GM06990 (cell line): ENCODE results near the gene SLCO3A1.

ENCODE experiments used
- DNase-seq: peaks from one replicate; pipeline ENCODE4 v3.0.0-alpha.2; 2011; ENCODE audit not compliant: insufficient read length; ENCODE audit errors: extremely low read depth
- H3K27me3 ChIP-seq: replicated peaks from 2 replicates; pipeline ENCODE4 v1.6.0; 2011; ENCODE audit warnings: low read length; ENCODE audit not compliant: control insufficient read depth, insufficient read depth
- H3K36me3 ChIP-seq: 2 replicates; pipeline ENCODE4 v1.5.1; 2011; ENCODE audit warnings: low read length; ENCODE audit not compliant: control insufficient read depth, insufficient read depth
- H3K4me3 ChIP-seq: replicated peaks from 2 replicates; pipeline ENCODE4 v1.5.1; 2011; ENCODE audit warnings: low read depth, mild to moderate bottlenecking, control low read depth, low read length
- CTCF ChIP-seq: IDR thresholded peaks from 2 replicates; pipeline ENCODE4 v1.5.1; 2011; ENCODE audit warnings: low read length, control low read depth, mild to moderate bottlenecking, inconsistent platforms; ENCODE audit not compliant: insufficient read depth, poor library complexity, severe bottlenecking

The SLCO3A1 gene

GRCh38 chr15:92033314-92033713, 179.8 kb downstream of the SLCO3A1 start:
- TF ChIP-seq CTCF, result no peak
- no peaks in the 10 kb centered on the region; the same call in 1 of the 2 replicates for H3K27me3 ChIP-seq
- DNase-seq, result no peak
- H3K36me3 ChIP-seq, result no peaks in the 10 kb centered on the region
- H3K4me3 ChIP-seq, result no peak overlapping the region

GRCh38 chr15:92033723-92034122, 180.2 kb downstream of the SLCO3A1 start:
- H3K36me3 ChIP-seq, result no peaks in the 10 kb centered on the region
- DNase-seq, result no peak
- H3K27me3 ChIP-seq, result no peaks in the 10 kb centered on the region; the same call in 1 of the 2 replicates
- no peak for TF ChIP-seq CTCF
- no peak overlapping the region for H3K4me3 ChIP-seq

- Histone ChIP-seq H3K27me3 (no peaks in the 10 kb centered on the region; the same call in 1 of the 2 replicates), H3K36me3 (no peaks in the 10 kb centered on the region), H3K4me3 (no peak overlapping the region)
- no peak for TF ChIP-seq CTCF
- no peak for DNase-seq
These were observed 180.7 kb downstream of the SLCO3A1 start for GRCh38 chr15:92034227-92034626.

GRCh38 chr15:92035551-92035950, 182.0 kb downstream of the SLCO3A1 start:
- Histone ChIP-seq H3K27me3 (no peaks in the 10 kb centered on the region; the same call in 1 of the 2 replicates), H3K4me3 (no peak overlapping the region), H3K36me3 (no peaks in the 10 kb centered on the region)
- no peak for DNase-seq
- no peak for TF ChIP-seq CTCF

- no peak for TF ChIP-seq CTCF
- Histone ChIP-seq H3K27me3 (no peaks in the 10 kb centered on the region; the same call in 1 of the 2 replicates), H3K36me3 (no peaks in the 10 kb centered on the region), H3K4me3 (no peak overlapping the region)
- no peak for DNase-seq
These were observed 182.5 kb downstream of the SLCO3A1 start for GRCh38 chr15:92035961-92036360.

- H3K36me3 ChIP-seq, result no peaks in the 10 kb centered on the region
- no peaks in the 10 kb centered on the region; the same call in 1 of the 2 replicates for H3K27me3 ChIP-seq
- no peak overlapping the region for H3K4me3 ChIP-seq
- TF ChIP-seq CTCF, result no peak
- no peak for DNase-seq
These were observed 184.0 kb downstream of the SLCO3A1 start for GRCh38 chr15:92037491-92037890.
